ENCODE data around the gene IDUA. TPM values are rescaled to one million over a fixed set of nuclear protein-coding genes. Genes with fewer than 3 reads are reported as not detected.

The IDUA gene
- total RNA-seq, 1 donor from 2014 or later: 46.0 TPM

GRCh38 chr4:1039493-1040343 lies 52.9 kb downstream of the IDUA start:
- Mint-ChIP-seq H3K9me3 (ENCODE audit: low read depth) (no peaks in the 10 kb centered on the region), H3K27ac (ENCODE audit: unreplicated experiment) (peak overlapping the region; percentile 80), H3K36me3 (ENCODE audit: low read depth) (no peaks in the 10 kb centered on the region), H3K4me3 (ENCODE audit: unreplicated experiment) (no peak overlapping the region), H3K4me1 (ENCODE audit: low read depth) (peaks cover 54% of the 10 kb centered on the region), H3K27me3 (ENCODE audit: low read depth) (no peaks in the 10 kb centered on the region)
- no peak for DNase-seq (ENCODE audit: low spot score)
- no peak for TF ChIP-seq CTCF (IDR thresholded peaks at IDR 0.05)

GRCh38 chr4:1040344-1041146 lies 53.7 kb downstream of the IDUA start:
- no peaks in the 10 kb centered on the region for H3K27me3 Mint-ChIP-seq (ENCODE audit: low read depth)
- DNase-seq (ENCODE audit: low spot score): no peak
- no peaks in the 10 kb centered on the region for H3K9me3 Mint-ChIP-seq (ENCODE audit: low read depth)
- TF ChIP-seq CTCF (IDR thresholded peaks at IDR 0.05): no peak
- H3K36me3 Mint-ChIP-seq (ENCODE audit: low read depth): no peaks in the 10 kb centered on the region
- H3K4me3 Mint-ChIP-seq (ENCODE audit: unreplicated experiment): no peak overlapping the region
- peaks cover 59% of the 10 kb centered on the region for H3K4me1 Mint-ChIP-seq (ENCODE audit: low read depth)
- H3K27ac Mint-ChIP-seq (ENCODE audit: unreplicated experiment): peak overlapping the region; percentile 79

GRCh38 chr4:1041147-1041935 lies 54.5 kb downstream of the IDUA start:
- peak overlapping the region; percentile 92 for H3K27ac Mint-ChIP-seq (ENCODE audit: unreplicated experiment)
- no peaks in the 10 kb centered on the region for H3K9me3 Mint-ChIP-seq (ENCODE audit: low read depth)
- no peak for TF ChIP-seq CTCF (IDR thresholded peaks at IDR 0.05)
- no peaks in the 10 kb centered on the region for H3K27me3 Mint-ChIP-seq (ENCODE audit: low read depth)
- H3K4me3 Mint-ChIP-seq (ENCODE audit: unreplicated experiment): peak overlapping the region; percentile 56
- no peak for DNase-seq (ENCODE audit: low spot score)
- no peaks in the 10 kb centered on the region for H3K36me3 Mint-ChIP-seq (ENCODE audit: low read depth)
- H3K4me1 Mint-ChIP-seq (ENCODE audit: low read depth): peaks cover 58% of the 10 kb centered on the region

- Mint-ChIP-seq H3K4me3 (ENCODE audit: unreplicated experiment) (peak overlapping the region; percentile 56), H3K27me3 (ENCODE audit: low read depth) (no peaks in the 10 kb centered on the region), H3K4me1 (ENCODE audit: low read depth) (peaks cover 62% of the 10 kb centered on the region), H3K9me3 (ENCODE audit: low read depth) (no peaks in the 10 kb centered on the region), H3K36me3 (ENCODE audit: low read depth) (no peaks in the 10 kb centered on the region), H3K27ac (ENCODE audit: unreplicated experiment) (peak overlapping the region; percentile 92)
- no peak for DNase-seq (ENCODE audit: low spot score)
- no peak for TF ChIP-seq CTCF (IDR thresholded peaks at IDR 0.05)
Observed at GRCh38 chr4:1041936-1042330, 55.1 kb downstream of the IDUA start.
